Mesodermal cell (in vitro differentiated cells): ENCODE results near the gene TMEM129.

ENCODE experiments used
- H3K27ac ChIP-seq: 2 replicates; pipeline ENCODE4 v1.7.0; 2013; ENCODE audit warnings: mild to moderate bottlenecking, low read depth, low read length, moderate library complexity; ENCODE audit not compliant: severe bottlenecking
- H3K36me3 ChIP-seq: 2 replicates; pipeline ENCODE4 v1.7.1; 2013; ENCODE audit warnings: mild to moderate bottlenecking, low read length, moderate library complexity; ENCODE audit not compliant: control insufficient read depth, insufficient read depth
- H3K4me1 ChIP-seq: one replicate; pipeline ENCODE4 v1.7.1; 2013; ENCODE audit warnings: mild to moderate bottlenecking, low read length; ENCODE audit not compliant: insufficient read depth, control insufficient read depth, poor library complexity, severe bottlenecking
- H3K4me3 ChIP-seq: 2 replicates; pipeline ENCODE4 v1.7.0; 2013; ENCODE audit warnings: low read length, control low read depth, mild to moderate bottlenecking; ENCODE audit not compliant: insufficient read depth, poor library complexity, severe bottlenecking; ENCODE audit errors: extremely low read depth
- H3K9me3 ChIP-seq: 2 replicates; pipeline ENCODE4 v1.7.1; 2013; ENCODE audit warnings: mild to moderate bottlenecking, low read length, moderate library complexity; ENCODE audit not compliant: control insufficient read depth
- WGBS, 2 experiments: methylation state at CpG; one replicate each; pipeline ENCODE4 v1.1.5; 2013; ENCODE audit warnings: missing lambda C conversion rate in 2 of 2; ENCODE audit not compliant: insufficient coverage in 2 of 2; 5-methylcytosine and 5-hydroxymethylcytosine counted together

The TMEM129 gene

DNA sequence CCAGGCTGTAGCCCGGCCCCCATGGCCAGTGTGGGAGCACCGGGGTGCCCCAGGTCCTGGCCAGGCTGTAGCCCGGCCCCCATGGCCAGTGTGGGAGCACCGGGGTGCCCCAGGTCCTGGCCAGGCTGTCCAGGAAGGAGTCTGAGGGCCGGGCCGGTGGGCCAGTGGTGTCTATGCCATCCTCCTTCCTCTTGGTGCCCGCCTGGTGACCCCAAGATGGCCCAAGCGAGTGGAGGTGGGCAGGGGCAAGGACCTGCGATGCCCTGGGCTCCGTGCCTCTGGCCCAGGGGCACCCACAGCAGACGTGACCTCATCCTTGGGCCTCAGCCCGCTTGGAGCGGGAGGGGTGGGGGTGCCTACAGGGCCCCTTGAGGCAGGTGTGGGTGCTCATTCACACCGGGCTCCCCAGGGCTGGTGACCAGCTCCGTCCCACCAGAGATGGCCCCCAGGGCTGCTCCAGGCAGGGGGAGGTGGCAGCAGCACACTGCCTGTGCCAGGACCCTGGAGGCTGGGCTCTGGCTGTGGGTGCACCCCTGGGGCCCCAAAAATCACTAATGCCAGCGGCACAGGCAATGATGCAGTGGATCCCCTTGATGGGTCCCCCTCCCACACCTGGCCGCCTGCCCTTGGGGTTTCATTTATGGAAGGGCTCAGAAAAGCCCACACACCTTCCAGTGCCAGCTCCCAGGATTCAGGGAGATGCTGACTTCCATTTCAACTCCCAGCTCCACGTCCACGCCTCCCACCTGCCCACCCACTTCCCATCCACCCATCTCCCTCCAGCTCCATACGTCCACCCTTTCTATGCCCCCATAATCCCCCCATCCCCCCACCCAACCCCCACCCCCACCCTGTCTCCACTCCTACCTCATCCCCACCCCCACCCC is 36.0 kb upstream of the TMEM129 start:
- 88 to 92% methylated on average over 7 to 15 of the region's 20 CpGs for WGBS, 2 experiments
- no peaks in the 10 kb centered on the region for H3K4me1 ChIP-seq
- H3K4me3 ChIP-seq: no peak overlapping the region

DNA sequence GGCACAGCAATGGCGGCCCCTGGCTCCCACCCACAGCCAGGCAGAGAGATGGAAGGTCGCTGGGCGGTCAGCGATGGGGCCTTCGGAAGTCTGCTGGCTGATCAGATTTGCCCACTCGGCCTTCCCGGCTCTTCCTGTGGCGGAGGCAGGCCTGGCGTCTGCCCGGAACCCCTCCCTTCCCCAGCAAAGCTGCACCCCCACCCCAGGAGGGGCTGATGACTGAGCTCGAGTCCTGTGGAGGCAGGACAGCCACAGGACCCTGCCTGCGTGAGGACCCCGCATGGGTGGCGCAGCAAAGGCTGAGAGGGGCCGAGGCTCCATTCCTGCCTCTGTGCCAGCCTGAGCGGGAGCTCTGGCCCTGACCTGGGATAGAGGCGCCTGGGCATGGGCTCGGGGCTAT is 35.0 kb upstream of the TMEM129 start:
- 85 to 92% methylated on average over 15 to 18 of the region's 18 CpGs for WGBS, 2 experiments
- H3K9me3 ChIP-seq: no peaks in the 10 kb centered on the region
- no peak overlapping the region for H3K27ac ChIP-seq
- H3K4me3 ChIP-seq: no peak overlapping the region
- H3K36me3 ChIP-seq: no peaks in the 10 kb centered on the region
- no peaks in the 10 kb centered on the region for H3K4me1 ChIP-seq

More for the DNA sequence above, 36.0 kb upstream of the TMEM129 start:
- no peak overlapping the region for H3K27ac ChIP-seq
- H3K36me3 ChIP-seq: no peaks in the 10 kb centered on the region
- no peaks in the 10 kb centered on the region for H3K9me3 ChIP-seq

DNA sequence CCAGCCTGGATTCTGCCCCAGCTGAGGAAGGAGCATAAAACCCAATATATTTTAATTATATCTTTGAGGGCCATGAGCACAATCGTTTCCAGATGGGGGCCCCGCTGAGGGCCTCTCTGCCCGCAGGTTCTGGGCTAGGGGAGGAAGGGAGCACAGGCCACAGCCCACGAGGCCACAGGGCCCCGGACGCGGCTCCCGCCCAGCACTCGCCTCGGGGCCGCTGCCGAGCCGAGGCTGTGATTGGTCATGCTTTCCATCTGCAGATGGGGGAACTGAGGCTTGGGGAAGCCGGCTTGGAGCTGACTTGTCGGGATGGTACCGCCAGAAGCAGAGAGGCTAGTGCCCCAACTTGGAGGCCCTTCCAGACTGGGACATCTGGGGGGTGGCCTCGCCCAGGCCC is 34.2 kb upstream of the TMEM129 start:
- Histone ChIP-seq H3K9me3 (no peaks in the 10 kb centered on the region), H3K4me1 (no peaks in the 10 kb centered on the region), H3K27ac (no peak overlapping the region), H3K36me3 (no peaks in the 10 kb centered on the region), H3K4me3 (no peak overlapping the region)
- WGBS, 2 experiments: 91% methylated on average over 11 to 17 of the region's 17 CpGs

DNA sequence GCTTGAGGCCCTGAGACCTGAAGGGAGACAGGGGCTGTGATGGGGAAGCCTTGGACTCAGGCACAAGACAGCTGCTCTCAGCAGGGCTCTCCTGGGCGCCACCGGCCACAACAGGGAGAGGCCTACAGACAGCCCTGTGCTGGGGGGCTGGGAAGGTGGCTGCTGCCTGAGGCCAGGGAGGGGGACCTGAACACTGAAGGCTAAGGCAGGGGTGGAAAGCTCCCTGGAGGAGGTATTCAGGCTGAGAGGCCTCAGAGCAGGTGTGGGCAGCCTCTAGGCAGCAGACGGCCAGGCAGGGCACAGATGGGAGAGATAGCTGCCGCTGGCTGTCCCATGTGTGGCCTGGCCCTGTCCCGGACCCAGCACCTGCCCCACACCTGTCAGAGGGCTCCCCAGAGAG is 33.2 kb upstream of the TMEM129 start:
- no peak overlapping the region for H3K4me3 ChIP-seq
- no peaks in the 10 kb centered on the region for H3K9me3 ChIP-seq
- no peaks in the 10 kb centered on the region for H3K36me3 ChIP-seq
- no peaks in the 10 kb centered on the region for H3K4me1 ChIP-seq
- 85 to 96% methylated on average over 3 to 4 of the region's 5 CpGs for WGBS, 2 experiments
- no peak overlapping the region for H3K27ac ChIP-seq

DNA sequence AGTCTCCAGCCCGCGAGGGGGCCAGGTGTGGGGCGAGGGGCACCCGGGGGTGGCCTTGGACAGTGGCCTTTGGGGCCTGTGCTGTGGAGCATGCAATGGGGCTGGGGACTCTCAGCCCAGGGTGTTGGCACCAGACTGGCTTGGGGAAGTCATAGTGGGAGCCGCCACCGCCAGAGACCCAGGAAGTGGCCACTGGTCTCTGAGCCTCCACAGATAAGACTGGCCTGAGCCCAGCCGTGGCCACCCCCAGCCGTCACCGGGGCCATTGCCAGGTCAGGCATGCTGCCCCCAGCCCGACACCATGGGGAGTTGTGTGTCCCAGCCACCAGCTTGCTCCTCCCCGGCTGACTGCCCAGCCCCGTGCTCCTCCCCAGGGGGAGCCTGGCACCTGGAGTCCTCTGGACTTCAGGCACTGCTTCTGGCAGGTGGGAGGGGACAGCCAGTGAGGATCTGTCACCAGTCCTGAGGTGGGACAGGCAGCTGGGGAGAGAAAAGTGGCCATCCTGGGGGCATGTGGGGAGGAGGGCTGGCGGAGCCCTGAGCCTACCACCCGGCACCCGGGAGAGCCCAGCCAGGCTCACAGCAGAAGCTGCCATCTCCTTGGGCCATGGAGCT is 32.7 kb upstream of the TMEM129 start:
- Histone ChIP-seq H3K36me3 (no peaks in the 10 kb centered on the region), H3K4me1 (no peaks in the 10 kb centered on the region), H3K4me3 (no peak overlapping the region), H3K9me3 (no peaks in the 10 kb centered on the region), H3K27ac (no peak overlapping the region)
- 92 to 97% methylated on average over 14 to 15 of the region's 15 CpGs for WGBS, 2 experiments

DNA sequence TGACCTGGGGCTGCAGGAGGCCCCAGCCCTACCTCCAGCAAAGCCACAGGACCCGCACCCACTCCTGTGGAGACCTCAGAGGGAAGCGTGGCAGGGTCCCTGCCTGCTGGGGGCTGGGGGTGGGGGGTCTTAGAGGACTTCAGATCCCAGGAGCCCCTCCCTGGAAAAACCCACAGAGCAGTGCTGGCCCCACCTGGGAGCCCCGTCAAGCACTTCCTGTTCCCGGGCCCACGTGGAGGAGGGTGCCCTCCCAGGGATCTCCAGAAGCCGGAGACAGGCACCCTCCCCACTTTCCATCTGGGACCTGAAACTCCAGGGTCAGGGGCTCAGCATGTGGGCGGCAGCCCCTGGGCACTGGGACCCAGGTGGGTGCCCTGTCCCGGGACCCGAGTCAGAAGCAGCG is 32.2 kb upstream of the TMEM129 start:
- no peaks in the 10 kb centered on the region for H3K4me1 ChIP-seq
- 90 to 95% methylated on average over 7 to 9 of the region's 10 CpGs for WGBS, 2 experiments

DNA sequence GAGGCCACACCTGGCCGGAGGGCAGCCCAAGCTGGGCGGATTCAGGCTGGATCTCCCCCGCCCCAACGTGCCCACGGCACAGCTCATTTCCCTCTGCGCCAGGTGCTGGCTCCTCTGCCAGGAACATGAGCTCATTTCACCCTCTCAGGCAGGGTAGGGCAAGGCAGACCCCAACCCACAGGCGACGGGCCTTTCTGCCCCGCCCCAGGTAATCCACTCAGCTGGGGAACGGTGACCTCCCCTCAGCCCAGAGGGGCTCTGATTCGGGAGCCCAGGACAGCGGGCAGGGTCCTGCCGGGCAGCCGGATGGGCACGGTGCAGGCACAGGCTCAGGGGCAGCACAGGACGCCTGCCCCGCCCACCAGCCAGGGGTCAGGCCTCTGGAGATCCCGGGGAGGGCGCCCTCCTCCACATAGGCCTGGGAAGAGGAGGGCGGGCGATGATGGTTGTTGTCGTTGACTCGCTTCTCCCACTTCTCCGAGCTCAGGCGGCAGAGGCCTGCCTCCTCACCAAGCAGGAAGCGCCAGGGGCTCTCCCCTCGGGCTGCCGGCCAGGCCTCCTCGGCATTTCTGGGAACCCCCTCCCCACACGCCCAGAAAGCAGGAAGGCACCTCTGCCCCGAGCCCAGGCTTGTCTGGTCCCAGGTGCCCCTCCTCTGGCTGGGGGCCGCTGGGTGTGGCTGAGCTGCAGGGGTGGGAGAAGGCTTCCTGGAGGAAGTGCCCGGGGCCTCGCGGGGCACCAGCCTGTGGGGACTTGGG is 31.3 kb upstream of the TMEM129 start:
- no peak overlapping the region for H3K4me3 ChIP-seq
- no peaks in the 10 kb centered on the region for H3K36me3 ChIP-seq
- H3K4me1 ChIP-seq: no peaks in the 10 kb centered on the region
- 70 to 79% methylated on average over 25 to 26 of the region's 35 CpGs for WGBS, 2 experiments
- no peak overlapping the region for H3K27ac ChIP-seq
- H3K9me3 ChIP-seq: no peaks in the 10 kb centered on the region

More for the DNA sequence above, 32.2 kb upstream of the TMEM129 start:
- H3K36me3 ChIP-seq: no peaks in the 10 kb centered on the region
- no peaks in the 10 kb centered on the region for H3K9me3 ChIP-seq
- H3K4me3 ChIP-seq: no peak overlapping the region
- H3K27ac ChIP-seq: no peak overlapping the region

DNA sequence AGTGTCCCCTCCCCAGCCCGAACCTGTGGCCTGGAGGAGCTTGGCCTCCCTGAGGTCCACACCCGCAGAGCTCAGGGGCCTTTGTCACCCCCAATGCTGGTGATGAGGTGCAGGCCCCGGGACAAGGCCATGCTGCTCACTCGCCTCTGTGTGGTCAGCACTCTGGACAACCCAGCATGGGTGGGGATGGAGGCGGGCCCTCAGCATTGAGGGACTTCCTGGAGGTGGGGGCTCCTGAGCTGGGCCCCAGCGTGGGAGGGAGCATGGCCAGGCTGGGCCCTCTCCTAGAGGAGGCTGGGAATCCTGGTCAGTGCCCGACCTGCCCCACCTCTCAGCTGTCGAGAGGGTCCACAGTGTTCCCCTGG is 30.8 kb upstream of the TMEM129 start:
- Histone ChIP-seq H3K36me3 (no peaks in the 10 kb centered on the region), H3K4me1 (no peaks in the 10 kb centered on the region), H3K9me3 (no peaks in the 10 kb centered on the region), H3K4me3 (no peak overlapping the region), H3K27ac (no peak overlapping the region)
- WGBS, 2 experiments: 84 to 89% methylated on average over 6 to 7 of the region's 8 CpGs

DNA sequence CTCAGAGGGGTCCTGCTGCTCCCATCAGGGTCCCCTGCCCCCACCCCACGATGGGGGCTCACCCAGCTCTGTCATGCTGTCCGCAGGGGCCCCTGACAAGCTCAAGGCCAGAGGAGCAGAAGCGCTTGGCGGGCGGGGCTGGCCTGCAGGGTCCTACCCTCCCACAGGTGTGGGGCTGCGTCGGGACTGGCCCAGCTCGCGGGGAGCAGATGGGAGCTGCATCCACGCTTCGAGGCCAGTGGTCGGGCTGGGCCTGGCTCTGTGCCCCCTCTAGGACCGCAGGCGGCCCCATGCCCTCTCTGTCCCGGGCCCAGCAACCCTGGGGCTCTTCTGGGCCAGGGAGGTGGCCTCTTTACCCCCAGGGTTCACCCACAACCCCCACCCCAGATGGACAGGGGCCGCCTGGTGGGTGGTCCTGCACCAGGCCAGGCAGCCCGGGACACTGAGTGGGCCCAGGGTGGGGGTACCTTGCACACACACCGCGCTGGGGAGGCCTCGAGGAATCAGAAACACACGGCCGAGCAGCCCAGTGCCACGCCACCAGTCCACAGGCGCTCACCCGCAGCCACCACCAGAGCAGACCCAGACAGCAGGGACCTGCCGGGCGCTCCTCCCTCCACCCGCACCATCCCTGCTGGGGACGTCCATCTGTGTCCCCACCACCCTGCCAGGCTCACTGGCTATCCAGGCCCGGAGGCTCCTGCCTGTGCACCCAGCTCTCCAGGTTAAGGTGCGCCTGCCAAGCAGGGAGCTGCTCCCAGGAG is 30.2 kb upstream of the TMEM129 start:
- no peaks in the 10 kb centered on the region for H3K9me3 ChIP-seq
- H3K4me1 ChIP-seq: no peaks in the 10 kb centered on the region
- H3K36me3 ChIP-seq: no peaks in the 10 kb centered on the region
- WGBS, 2 experiments: 86 to 92% methylated on average over 27 to 28 of the region's 31 CpGs
- no peak overlapping the region for H3K4me3 ChIP-seq
- no peak overlapping the region for H3K27ac ChIP-seq

DNA sequence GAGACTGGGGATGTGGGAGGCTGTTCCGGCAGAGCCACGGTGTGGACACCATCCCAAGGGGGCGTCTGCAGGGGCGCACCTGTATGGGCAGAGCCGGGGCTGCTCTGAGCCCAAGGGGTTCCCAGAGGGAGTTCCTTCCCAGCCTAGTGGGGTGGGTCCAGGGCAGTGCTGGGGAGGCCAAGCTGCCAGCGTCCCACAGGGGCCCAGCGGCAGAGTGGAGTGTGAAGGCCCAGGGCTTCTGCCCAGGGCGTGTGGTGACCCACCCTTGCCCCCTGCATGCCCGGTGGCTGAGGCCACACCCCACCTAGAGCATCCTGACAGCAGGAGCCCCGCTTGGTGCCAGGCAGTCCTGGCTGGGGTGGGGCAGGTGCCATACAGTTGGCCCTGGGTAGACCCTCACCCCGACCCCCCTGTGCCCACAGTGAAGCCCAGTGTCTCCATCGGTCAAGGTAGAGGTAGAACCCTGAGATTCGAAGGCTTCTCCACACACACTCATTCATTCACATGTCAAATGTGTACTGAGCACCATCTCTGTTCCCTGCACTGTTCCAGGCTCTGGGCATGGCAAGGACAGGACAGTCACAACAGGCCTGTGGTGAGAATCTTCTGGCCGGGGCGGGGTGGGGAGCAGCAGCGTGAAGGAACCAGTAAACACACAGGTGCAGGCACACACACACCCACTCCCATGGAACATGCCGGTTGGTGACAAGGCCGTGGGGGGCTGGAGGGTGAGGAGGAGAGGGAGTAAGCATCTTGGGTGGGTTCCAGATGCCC is 29.4 kb upstream of the TMEM129 start:
- no peak overlapping the region for H3K27ac ChIP-seq
- H3K9me3 ChIP-seq: no peaks in the 10 kb centered on the region
- no peaks in the 10 kb centered on the region for H3K36me3 ChIP-seq
- H3K4me1 ChIP-seq: no peaks in the 10 kb centered on the region
- WGBS, 2 experiments: 86 to 90% methylated on average over 11 to 13 of the region's 18 CpGs
- H3K4me3 ChIP-seq: no peak overlapping the region
